Fibroblast of skin of scalp (primary cell): ENCODE measurements around the gene PDE6H.

Experiments
- DNase-seq: peaks from one replicate; pipeline ENCODE4 v3.0.0-alpha.2; 2013

Gene PDE6H

DNA sequence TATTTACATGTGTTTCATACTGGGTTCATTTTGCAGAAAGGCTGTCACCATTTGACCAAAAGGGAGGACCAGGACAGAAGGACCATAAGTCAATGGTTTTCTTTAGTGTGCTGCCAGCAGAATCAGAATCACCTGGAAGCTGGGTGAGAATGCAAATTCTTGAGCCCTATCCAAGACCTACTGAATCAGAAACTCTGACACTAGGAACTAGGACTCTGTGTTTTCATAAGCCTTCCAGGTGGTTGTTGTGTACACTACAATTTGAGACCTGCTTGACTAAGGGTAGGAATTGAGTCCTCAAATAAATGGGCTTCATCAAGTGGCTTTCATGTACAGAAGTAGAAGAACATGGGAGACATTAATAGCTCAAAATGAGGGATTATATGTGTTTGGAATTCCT, 32.2 kb downstream of the PDE6H start:
- DNase-seq: no peak

DNA sequence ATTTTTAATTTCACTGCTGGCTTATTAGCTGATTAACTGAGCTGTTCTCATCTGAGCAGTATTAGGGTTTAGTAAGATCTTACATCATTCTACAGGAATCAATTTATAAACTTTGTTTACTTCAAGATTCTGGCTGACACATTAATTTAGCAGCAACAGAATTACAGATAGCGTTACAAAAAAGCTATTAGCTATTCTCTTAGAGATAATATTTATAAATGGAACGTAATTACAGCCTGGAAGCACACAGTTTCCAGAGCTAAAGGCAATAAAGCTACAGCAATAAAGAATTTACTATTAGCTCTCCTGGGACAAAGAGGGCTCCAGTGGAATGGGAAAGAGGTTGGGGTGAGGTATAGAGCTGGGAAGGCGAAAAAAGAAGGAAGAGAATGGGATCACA, 34.7 kb downstream of the PDE6H start:
- DNase-seq: no peak

DNA sequence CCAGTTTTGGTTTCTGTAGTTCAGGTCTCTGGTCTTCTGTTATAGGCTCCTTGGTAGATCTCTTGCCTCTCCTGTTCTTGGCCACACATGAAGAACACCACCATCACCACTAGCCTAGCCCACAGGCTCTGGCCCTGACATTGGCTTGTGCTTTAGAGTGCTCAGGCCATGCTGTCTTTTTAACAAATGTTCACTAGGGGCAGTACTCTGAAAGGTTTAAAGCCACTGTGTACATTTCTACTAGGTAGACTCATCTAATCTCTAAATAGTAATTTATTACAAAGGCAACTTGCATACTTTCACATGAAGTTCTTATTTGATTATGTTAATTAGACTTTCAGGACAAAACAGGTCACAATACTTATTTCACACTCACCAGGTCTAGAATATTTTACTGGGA, 38.3 kb downstream of the PDE6H start:
- no peak for DNase-seq

DNA sequence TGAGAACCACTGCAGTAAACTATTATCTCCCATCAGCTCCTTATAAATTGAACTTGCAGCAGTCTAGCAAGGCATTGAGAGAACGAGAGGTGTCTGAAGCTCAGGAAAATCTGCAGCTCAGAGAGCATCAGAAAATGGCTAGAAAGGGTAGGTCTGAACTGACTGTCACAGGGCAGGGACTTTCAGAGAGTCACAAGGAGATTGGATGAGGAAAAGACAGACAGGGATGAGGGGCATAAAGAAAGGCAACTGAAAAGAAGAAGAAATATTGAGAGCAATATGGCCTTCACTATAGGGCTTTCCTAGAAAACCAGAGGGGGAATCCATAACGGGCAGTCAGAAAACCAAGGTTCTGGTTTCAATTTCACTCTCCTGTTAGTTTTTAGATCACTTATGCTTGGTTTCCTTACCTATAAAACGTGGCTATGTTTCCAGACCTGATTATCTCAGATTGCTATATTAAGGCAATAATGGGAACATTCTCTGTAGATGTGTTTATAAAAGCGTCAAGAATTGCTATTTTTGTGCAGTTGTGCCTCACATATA, 40.9 kb downstream of the PDE6H start:
- DNase-seq: no peak

DNA sequence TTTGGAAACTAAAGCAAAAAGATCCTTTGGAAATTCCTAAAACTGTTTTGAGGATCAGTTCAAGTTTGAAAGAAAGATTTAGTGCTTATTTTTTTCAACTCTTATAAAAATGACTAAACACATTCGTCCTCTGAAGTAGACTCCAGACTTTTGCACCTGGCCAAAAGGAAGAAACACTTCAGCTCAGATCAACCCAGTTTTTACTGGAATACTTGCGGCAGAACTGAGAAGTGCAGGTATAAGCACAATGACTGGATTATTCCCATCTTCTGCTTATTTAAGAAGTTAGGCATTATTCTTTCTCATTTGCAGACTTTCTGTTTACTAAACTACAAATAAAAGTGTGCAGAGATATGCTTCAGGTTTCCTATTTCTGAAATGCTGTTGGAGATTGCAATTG, 41.9 kb downstream of the PDE6H start:
- no peak for DNase-seq

DNA sequence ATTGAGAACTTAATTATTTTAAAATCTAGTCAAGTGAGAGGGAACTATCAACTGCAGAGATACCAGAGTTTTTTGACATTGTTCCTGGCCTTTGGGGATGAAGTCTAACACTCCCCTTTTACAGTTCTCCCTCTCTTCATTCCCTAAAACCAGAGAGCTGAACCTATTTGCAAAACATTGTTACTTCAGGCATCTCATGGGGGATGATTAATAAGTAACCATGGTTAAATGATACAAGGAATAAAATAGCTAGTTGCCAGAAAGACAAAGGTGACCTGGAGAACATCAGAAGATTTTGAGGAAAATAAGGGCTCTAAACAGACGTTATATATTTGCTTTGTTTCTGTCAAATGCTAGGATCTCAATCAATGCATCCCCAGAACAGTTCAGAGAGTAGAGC, 42.3 kb downstream of the PDE6H start:
- DNase-seq: no peak

DNA sequence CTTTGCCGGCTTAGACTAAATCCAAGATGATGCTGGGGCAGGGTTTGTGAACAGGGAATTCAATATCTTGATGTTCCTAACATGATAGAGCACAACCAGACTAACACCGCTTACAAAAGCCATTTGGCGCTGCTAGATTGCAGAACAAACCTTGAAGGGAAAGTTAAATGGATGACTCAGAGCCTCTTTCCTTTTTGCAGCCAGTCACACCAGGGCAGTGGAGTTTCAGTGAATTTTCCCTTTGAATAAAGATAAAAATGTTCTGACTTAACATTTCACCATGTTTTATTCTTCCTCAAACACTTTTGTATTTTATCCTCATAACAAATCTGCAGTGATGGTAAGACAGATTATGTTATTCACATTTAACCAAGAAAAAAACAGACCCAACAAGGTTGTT, 47.3 kb downstream of the PDE6H start:
- no peak for DNase-seq
